HG03520 (cell line): ENCODE data around the gene SCYGR2.

Experiments
- ATAC-seq: cut with Tn5 transposase; IDR thresholded peaks from one replicate; pipeline ENCODE4 v1.9.1; 2021; ENCODE audit warnings: mild to moderate bottlenecking, moderate library complexity; ENCODE audit not compliant: unreplicated experiment

Gene SCYGR2

DNA sequence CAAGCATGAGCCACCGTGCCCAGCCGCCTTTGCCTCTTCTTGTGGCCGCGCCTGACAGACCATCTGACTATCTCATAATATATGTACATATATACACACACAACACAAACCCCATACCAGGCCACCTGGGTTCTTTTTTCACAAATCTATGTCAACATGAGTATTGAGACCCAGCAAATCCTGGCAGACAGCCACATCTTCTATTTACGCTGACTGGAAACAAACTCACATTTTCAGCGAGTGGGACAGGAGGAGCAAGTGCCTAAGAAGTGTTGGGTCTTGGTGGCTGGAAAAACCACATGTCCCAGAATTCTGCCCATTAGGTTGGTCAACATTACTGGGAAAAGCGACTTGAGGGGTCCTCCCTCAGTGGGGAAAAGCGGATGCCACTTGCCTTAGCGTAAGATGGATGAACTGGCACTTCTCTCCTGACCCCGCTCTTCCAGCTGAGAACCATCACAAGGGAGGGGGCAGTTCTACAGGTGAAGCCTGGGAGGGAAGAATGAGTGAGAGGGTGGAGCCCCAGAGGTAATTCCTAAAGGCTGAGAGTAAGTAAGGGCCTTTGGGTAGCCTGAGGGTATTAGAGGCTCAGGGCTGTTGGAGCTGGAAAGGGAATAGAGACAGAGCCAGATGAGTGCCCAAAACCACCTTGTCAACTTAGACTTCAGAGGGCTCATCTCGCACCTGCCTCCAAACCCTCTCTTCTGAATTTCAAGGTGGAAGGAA lies 14.0 kb downstream of the SCYGR2 start:
- no peak for ATAC-seq

- no peak for ATAC-seq
Measured at GRCh38 chr2:227613272-227613660, 14.6 kb downstream of the SCYGR2 start.

- no peak for ATAC-seq
Measured at GRCh38 chr2:227614246-227614645, 15.6 kb downstream of the SCYGR2 start.

DNA sequence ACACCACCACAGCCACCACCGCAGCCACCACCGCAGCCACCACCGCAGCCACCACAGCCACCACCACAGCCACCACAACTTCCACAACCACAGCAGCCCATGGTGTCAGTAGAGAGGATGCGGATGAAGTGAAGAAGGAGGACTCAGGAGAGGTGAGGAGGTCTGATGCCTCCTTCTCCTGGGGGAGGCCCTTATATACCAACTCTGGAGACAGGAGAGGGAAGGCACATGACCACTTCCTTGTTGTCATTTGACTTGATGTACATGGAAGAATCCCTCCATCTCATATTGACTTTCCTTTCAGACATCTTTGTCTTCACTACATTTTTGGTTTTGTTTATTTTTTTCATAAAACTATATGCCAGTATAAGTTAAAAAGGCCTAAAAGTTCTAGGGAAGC lies 16.0 kb downstream of the SCYGR2 start, which contains the start of gene SCYGR3:
TSS of gene SCYGR3 (minus strand) at position 101 of the 400 bp plus-strand sequence. CDS start at position 101, 0 bp downstream.
- no peak for ATAC-seq

DNA sequence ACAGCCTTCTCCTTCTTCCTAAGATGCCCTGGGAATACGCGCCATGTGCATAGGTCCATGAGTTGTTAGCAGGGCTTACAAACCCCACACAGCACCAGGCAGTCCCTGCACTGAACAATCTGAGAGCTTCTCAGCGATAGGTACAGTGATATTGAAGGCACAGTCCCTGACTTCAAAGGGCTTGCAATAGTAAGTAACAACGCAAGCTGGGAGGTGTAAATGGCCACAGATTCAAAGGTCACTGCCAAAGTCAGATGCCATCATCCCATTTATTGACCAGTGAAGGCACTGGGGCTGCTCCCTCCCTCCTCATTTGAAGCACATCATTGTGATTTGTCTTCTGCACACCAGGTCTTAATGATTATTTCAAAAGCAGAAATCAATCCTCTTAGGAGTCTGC lies 16.5 kb downstream of the SCYGR2 start:
- ATAC-seq, result no peak

DNA sequence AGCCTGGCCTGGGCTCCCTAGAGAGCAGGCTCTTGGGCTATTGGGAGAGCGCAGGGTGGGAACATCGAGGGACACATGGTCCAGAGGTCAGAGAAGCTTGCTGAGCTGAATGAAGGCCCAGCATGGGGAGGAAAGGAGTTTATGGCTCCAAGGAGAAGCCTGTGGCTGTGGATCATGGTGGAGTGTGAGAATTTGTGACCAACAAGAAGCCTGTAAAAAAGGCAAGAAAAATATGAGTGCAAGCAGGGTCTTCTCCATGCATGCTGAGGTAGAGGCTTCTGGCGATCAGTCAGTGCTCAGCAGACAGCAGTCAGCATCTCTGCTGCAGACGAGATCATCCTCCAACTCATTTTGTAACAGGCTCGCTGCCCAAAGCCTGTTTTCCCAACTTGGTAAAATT lies 17.2 kb downstream of the SCYGR2 start:
- no peak for ATAC-seq

DNA sequence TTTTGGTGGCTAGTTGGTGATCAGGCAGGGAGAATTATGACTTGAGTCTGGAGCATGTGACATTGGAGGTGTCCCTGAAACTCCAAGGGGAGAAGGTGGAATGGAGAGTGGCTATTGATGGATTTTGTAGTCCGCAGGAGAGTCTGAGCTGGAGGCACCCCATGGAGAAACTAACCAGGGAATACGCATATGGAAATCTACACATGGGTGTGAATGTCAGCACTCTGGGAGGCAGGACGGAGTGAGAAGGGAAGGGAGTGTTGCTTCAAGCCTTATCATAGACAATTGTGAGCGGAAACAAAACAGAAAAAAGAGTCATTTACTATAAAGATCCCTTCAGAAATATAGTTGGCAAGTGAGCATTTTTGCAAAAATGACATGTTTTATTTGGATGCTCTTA lies 17.9 kb downstream of the SCYGR2 start:
- ATAC-seq, result no peak

GRCh38 chr2:227617316-227618230 lies 18.9 kb downstream of the SCYGR2 start, which contains the start of gene SCYGR4:
Gene SCYGR4, plus strand, starts transcription at chr2:227617498. Its CDS starts 0 bp downstream, at chr2:227617498.
- no peak for ATAC-seq

DNA sequence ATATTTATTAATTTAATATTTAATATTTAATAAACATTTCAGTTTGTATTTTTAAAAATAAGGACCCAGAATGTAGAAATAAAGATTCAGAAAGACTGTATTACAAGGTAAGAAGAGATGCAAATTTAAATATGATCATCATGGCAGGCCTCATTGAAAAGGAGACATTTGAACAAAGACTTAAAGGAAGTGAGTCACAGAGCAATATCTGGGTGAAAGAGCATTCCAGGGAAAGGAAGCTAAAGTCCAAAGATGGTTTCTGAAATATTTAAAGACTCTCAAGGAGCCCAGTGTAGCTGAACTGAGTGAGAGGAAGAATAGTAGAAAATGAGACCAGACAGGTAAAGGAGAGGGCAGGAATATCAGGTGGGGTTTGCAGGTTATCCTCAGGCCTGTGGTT lies 24.5 kb downstream of the SCYGR2 start:
- ATAC-seq, result no peak

- no peak for ATAC-seq
Measured at GRCh38 chr2:227625420-227625819, 26.7 kb downstream of the SCYGR2 start.

DNA sequence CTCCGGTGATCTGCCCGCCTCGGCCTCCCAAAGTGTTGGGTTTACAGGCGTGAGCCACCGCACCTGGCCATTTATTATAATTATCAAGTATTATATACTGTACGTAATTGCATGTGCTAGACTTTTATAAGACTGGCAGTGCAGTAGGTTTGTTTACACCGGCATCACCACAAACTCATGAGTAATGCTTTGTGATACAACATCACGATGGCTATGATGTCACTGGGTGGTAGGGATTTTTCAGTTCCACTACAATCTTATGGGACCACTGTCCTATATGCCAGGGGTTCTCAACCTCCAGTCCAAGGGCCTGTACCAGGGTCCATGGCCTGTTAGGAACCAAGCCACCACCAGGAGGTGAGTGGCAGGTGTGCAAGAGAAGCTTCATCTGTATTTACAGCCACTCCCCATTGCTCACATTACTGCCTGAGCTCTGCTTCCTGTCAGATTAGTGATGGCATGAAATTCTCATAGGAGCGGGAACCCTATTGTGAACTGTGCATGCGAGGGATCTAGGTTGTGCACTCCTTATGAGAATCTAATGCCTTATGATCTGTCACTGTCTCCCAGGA lies 28.0 kb downstream of the SCYGR2 start:
- no peak for ATAC-seq

- ATAC-seq, result peak; percentile 97
Measured at GRCh38 chr2:227627769-227628168, 29.1 kb downstream of the SCYGR2 start.

- no peak for ATAC-seq
Measured at GRCh38 chr2:227629435-227629834, 30.7 kb downstream of the SCYGR2 start.

GRCh38 chr2:227630322-227630721 lies 31.6 kb downstream of the SCYGR2 start:
- no peak for ATAC-seq

- no peak for ATAC-seq
Measured at GRCh38 chr2:227632827-227633226, 34.1 kb downstream of the SCYGR2 start.

GRCh38 chr2:227634201-227634600 lies 35.5 kb downstream of the SCYGR2 start:
- no peak for ATAC-seq

DNA sequence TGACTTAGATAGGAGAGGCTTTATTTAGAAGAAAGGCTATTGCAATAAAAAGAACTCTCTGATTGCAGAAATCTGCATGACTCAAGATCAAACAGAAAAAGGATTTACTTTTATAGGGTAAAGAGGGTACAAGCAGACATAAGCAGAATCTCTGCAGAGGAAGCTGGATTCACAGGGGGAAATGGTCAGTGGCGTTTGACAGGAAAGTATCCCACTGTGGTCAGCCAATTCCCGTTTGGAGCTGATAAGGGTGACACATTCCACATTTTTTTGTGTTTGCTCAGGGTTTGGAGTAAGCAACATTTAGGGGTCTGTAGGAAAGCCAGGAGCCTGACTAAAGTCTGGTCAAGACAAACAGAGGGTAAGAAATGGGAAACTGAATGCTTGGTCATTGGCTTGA lies 44.0 kb downstream of the SCYGR2 start:
- no peak for ATAC-seq

DNA sequence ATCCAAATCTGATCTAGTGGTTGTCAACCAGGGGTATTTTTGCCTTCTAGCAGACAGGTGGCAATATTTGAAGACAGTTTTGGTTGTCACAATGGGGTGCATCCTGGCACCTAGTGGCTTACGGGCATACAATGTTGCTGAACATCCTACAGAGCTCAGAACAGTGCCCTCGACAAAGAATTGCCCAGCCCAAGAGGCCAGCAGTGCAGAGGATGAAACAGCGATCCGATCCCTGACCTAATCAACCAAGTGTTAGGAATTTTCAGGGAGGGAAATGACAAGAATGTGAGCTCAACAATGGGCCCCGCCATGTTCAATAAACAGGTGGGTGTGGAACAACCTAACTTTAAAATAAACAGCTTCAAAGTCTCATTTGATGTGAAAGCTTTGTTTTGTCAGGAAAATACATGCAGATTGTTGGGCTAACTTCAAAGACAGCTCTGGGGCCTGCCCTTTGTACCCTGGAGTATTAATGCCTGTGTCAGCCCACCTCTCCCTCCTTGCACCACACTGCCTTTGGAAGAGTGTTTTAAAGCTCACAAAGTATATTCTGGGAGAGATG lies 45.4 kb downstream of the SCYGR2 start:
- no peak for ATAC-seq
